Measurements from ENCODE around the gene FARS2. TPM values are rescaled to one million over a fixed set of nuclear protein-coding genes. Genes with fewer than 3 reads are reported as not detected.

Gene FARS2
- total and polyA plus RNA-seq, 2 donors (not counting 1 experiment from before 2014, with no cell fraction given): 11.0 to 18.5 TPM

GRCh38 chr6:5234874-5235273, 26.4 kb upstream of the FARS2 start:
- no peaks in the 10 kb centered on the region for H3K9me3 ChIP-seq (ENCODE audit: control insufficient read depth, insufficient read depth, low read depth, low read length)
- TF ChIP-seq, protein P1, sequence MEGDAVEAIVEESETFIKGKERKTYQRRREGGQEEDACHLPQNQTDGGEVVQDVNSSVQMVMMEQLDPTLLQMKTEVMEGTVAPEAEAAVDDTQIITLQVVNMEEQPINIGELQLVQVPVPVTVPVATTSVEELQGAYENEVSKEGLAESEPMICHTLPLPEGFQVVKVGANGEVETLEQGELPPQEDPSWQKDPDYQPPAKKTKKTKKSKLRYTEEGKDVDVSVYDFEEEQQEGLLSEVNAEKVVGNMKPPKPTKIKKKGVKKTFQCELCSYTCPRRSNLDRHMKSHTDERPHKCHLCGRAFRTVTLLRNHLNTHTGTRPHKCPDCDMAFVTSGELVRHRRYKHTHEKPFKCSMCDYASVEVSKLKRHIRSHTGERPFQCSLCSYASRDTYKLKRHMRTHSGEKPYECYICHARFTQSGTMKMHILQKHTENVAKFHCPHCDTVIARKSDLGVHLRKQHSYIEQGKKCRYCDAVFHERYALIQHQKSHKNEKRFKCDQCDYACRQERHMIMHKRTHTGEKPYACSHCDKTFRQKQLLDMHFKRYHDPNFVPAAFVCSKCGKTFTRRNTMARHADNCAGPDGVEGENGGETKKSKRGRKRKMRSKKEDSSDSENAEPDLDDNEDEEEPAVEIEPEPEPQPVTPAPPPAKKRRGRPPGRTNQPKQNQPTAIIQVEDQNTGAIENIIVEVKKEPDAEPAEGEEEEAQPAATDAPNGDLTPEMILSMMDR (conservative IDR thresholded peaks at IDR 0.05 in 1 of 2, IDR thresholded peaks at IDR 0.05 in 1 of 2; ENCODE audit: low read depth in 1 of 2, low read length in 2 of 2): no peak
- no peak for TF ChIP-seq EZH2 (IDR thresholded peaks at IDR 0.05; ENCODE audit: low read length, missing control alignments)
- no peaks in the 10 kb centered on the region for H3K36me3 ChIP-seq (ENCODE audit: control insufficient read depth, insufficient read depth, low read length)
- H4K20me1 ChIP-seq (ENCODE audit: control insufficient read depth, extremely low read depth, insufficient read depth, low read length): no peaks in the 10 kb centered on the region
- DNase-seq (ENCODE audit: low read depth in 2 of 2): no peak
- H3K4me1 ChIP-seq (ENCODE audit: control insufficient read depth, extremely low read depth, insufficient read depth, low read length): no peaks in the 10 kb centered on the region
- H3K79me2 ChIP-seq (ENCODE audit: control insufficient read depth, insufficient read depth, low read length): no peaks in the 10 kb centered on the region
- no peak overlapping the region for H3K4me3 ChIP-seq (replicated peaks in 1 of 4; ENCODE audit: control extremely low read depth in 1 of 4, insufficient read depth in 1 of 4, low read depth in 3 of 4, low read length in 4 of 4)
- no peak overlapping the region for H3K4me2 ChIP-seq (ENCODE audit: extremely low read depth, insufficient read depth, low read length)
- H3K27ac ChIP-seq (ENCODE audit: insufficient read depth, low read length): no peak overlapping the region
- H3K9ac ChIP-seq (ENCODE audit: insufficient read depth, low read length): no peak overlapping the region
- H3K27me3 ChIP-seq (ENCODE audit: control insufficient read depth, insufficient read depth, low read length): no peaks in the 10 kb centered on the region
- no peak overlapping the region for H2AFZ ChIP-seq (ENCODE audit: low read length)

GRCh38 chr6:5235830-5236229, 25.5 kb upstream of the FARS2 start:
- H3K27me3 ChIP-seq (ENCODE audit: control insufficient read depth, insufficient read depth, low read length): no peaks in the 10 kb centered on the region
- no peak overlapping the region for H3K9ac ChIP-seq (ENCODE audit: insufficient read depth, low read length)
- TF ChIP-seq, protein P1 (conservative IDR thresholded peaks at IDR 0.05 in 1 of 2, IDR thresholded peaks at IDR 0.05 in 1 of 2; ENCODE audit: low read depth in 1 of 2, low read length in 2 of 2): no peak
- TF ChIP-seq EZH2 (IDR thresholded peaks at IDR 0.05; ENCODE audit: low read length, missing control alignments): no peak
- H3K4me2 ChIP-seq (ENCODE audit: extremely low read depth, insufficient read depth, low read length): no peak overlapping the region
- H3K9me3 ChIP-seq (ENCODE audit: control insufficient read depth, insufficient read depth, low read depth, low read length): no peaks in the 10 kb centered on the region
- H2AFZ ChIP-seq (ENCODE audit: low read length): no peak overlapping the region
- H4K20me1 ChIP-seq (ENCODE audit: control insufficient read depth, extremely low read depth, insufficient read depth, low read length): no peaks in the 10 kb centered on the region
- H3K27ac ChIP-seq (ENCODE audit: insufficient read depth, low read length): no peak overlapping the region
- H3K4me3 ChIP-seq (replicated peaks in 1 of 4; ENCODE audit: control extremely low read depth in 1 of 4, insufficient read depth in 1 of 4, low read depth in 3 of 4, low read length in 4 of 4): no peak overlapping the region
- no peaks in the 10 kb centered on the region for H3K4me1 ChIP-seq (ENCODE audit: control insufficient read depth, extremely low read depth, insufficient read depth, low read length)
- no peaks in the 10 kb centered on the region for H3K36me3 ChIP-seq (ENCODE audit: control insufficient read depth, insufficient read depth, low read length)
- H3K79me2 ChIP-seq (ENCODE audit: control insufficient read depth, insufficient read depth, low read length): no peaks in the 10 kb centered on the region
- DNase-seq (ENCODE audit: low read depth in 2 of 2): no peak

GRCh38 chr6:5237805-5238204, 23.5 kb upstream of the FARS2 start:
- no peak for DNase-seq (ENCODE audit: low read depth in 2 of 2)
- Histone ChIP-seq H3K4me2 (ENCODE audit: extremely low read depth, insufficient read depth, low read length) (no peak overlapping the region), H3K36me3 (ENCODE audit: control insufficient read depth, insufficient read depth, low read length) (no peaks in the 10 kb centered on the region), H2AFZ (ENCODE audit: low read length) (no peak overlapping the region), H3K27me3 (ENCODE audit: control insufficient read depth, insufficient read depth, low read length) (no peaks in the 10 kb centered on the region), H4K20me1 (ENCODE audit: control insufficient read depth, extremely low read depth, insufficient read depth, low read length) (no peaks in the 10 kb centered on the region), H3K9me3 (ENCODE audit: control insufficient read depth, insufficient read depth, low read depth, low read length) (no peaks in the 10 kb centered on the region), H3K27ac (ENCODE audit: insufficient read depth, low read length) (no peak overlapping the region), H3K9ac (ENCODE audit: insufficient read depth, low read length) (no peak overlapping the region), H3K79me2 (ENCODE audit: control insufficient read depth, insufficient read depth, low read length) (no peaks in the 10 kb centered on the region), H3K4me3 (replicated peaks in 1 of 4; ENCODE audit: control extremely low read depth in 1 of 4, insufficient read depth in 1 of 4, low read depth in 3 of 4, low read length in 4 of 4) (no peak overlapping the region), H3K4me1 (ENCODE audit: control insufficient read depth, extremely low read depth, insufficient read depth, low read length) (no peaks in the 10 kb centered on the region)
- TF ChIP-seq, protein P1 (conservative IDR thresholded peaks at IDR 0.05 in 1 of 2, IDR thresholded peaks at IDR 0.05 in 1 of 2; ENCODE audit: low read depth in 1 of 2, low read length in 2 of 2): no peak

Measured in fibroblast of lung (primary cell).